ENCODE measurements around the gene IFNA16.
"Not testable (repeated sequence)": the region's sequence is repeated elsewhere in the genome, so short reads cannot be mapped to it uniquely, and the experiment has no call there.

DNA sequence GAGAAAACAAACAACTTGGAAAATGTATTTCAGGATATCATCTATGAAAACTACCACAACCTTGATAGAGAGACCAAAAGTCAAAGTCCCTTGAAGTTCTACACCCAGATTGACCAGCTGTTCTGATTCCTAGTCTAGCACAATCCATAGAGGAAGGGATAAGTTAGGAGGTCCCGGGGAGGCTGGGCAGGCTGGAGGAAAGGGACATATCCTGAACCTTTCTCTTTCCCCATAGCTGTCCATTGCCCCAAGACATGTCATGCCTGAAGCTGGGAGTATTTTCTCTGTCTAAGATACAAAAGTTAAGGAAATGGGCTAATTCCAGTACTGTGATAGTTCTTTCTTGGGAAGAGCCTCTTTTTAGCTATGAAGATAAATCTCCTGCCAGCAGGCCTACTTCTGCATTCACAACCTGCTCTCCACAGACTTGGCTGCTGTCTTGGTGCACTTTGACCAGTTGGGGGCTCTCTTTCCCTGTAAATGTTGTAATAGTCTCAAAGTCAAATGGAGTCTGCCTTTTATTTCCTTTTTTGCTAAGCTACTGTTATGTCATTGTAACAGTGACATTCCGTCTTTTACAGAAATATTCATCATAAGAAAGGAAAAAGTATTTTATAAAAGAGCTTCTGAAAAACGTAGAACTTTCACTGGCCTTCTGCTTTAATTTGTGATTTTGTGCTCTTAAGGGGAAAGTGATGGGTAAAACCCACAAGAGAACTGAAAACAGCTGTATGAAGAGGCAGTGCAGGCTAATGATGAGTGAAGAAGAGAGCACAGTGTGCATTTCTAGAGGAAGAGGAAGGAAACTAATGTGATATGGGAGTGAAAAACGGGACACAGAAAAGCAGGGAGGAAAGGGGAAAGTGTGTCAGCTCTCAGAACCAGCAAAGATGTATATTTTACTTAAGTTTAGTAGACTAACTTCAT is 34.0 kb downstream of the IFNA16 start:
- TF ChIP-seq, protein P1, sequence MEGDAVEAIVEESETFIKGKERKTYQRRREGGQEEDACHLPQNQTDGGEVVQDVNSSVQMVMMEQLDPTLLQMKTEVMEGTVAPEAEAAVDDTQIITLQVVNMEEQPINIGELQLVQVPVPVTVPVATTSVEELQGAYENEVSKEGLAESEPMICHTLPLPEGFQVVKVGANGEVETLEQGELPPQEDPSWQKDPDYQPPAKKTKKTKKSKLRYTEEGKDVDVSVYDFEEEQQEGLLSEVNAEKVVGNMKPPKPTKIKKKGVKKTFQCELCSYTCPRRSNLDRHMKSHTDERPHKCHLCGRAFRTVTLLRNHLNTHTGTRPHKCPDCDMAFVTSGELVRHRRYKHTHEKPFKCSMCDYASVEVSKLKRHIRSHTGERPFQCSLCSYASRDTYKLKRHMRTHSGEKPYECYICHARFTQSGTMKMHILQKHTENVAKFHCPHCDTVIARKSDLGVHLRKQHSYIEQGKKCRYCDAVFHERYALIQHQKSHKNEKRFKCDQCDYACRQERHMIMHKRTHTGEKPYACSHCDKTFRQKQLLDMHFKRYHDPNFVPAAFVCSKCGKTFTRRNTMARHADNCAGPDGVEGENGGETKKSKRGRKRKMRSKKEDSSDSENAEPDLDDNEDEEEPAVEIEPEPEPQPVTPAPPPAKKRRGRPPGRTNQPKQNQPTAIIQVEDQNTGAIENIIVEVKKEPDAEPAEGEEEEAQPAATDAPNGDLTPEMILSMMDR (IDR thresholded peaks at IDR 0.05): not testable (repeated sequence)
- TF ChIP-seq POLR2A (IDR thresholded peaks at IDR 0.05): not testable (repeated sequence)
